Neuronal stem cell (in vitro differentiated cells): ENCODE results near the gene SLC6A6.

Experiments used
- DNase-seq: peaks from one replicate; pipeline ENCODE4 v3.0.0-alpha.2; 2013; ENCODE audit warnings: low spot score
- H2AFZ ChIP-seq: one replicate; pipeline ENCODE4 v1.6.1; 2013; ENCODE audit warnings: mild to moderate bottlenecking, low read length, inconsistent platforms
- H2AK5ac ChIP-seq: 2 replicates; pipeline ENCODE4 v1.6.1; 2013; ENCODE audit warnings: low read depth, mild to moderate bottlenecking, inconsistent platforms, low read length, moderate library complexity, mixed read lengths
- H2BK120ac ChIP-seq: 2 replicates; pipeline ENCODE4 v1.6.1; 2013; ENCODE audit warnings: low read depth, mild to moderate bottlenecking, inconsistent platforms, low read length, moderate library complexity, mixed read lengths
- H2BK12ac ChIP-seq: one replicate; pipeline ENCODE4 v1.6.1; 2013; ENCODE audit warnings: low read length, inconsistent platforms
- H2BK15ac ChIP-seq: 2 replicates; pipeline ENCODE4 v1.6.1; 2013; ENCODE audit warnings: mild to moderate bottlenecking, low read length, inconsistent platforms, mixed read lengths
- H2BK5ac ChIP-seq: one replicate; pipeline ENCODE4 v1.6.1; 2013; ENCODE audit warnings: inconsistent platforms, mild to moderate bottlenecking, low read length, moderate library complexity
- H3K14ac ChIP-seq: one replicate; pipeline ENCODE4 v1.6.1; 2013; ENCODE audit warnings: low read length, inconsistent platforms
- H3K18ac ChIP-seq: 2 replicates; pipeline ENCODE4 v1.6.1; 2013; ENCODE audit warnings: low read length, inconsistent platforms
- H3K23ac ChIP-seq: 2 replicates; pipeline ENCODE4 v1.6.1; 2013; ENCODE audit warnings: low read depth, mild to moderate bottlenecking, mixed read lengths, low read length, inconsistent platforms; ENCODE audit not compliant: poor library complexity
- H3K27ac ChIP-seq: replicated peaks from 3 replicates; pipeline ENCODE4 v1.5.1; 2013; ENCODE audit warnings: low read length, inconsistent platforms
- H3K27me3 ChIP-seq, 3 experiments: 2 replicates each; pipeline ENCODE4 v1.6.1; 2013; ENCODE audit warnings: low read length in 3 of 3, mild to moderate bottlenecking in 2 of 3, inconsistent platforms in 1 of 3, low read depth in 1 of 3, mixed read lengths in 1 of 3, moderate library complexity in 1 of 3; ENCODE audit not compliant: control insufficient read depth in 3 of 3, insufficient read depth in 3 of 3
- H3K36me3 ChIP-seq, 2 donors: replicated peaks in 1 of 2; 2 replicates each; pipeline ENCODE4 v1.6.1; 2013; ENCODE audit warnings: low read length in 2 of 2; ENCODE audit not compliant: control insufficient read depth in 2 of 2, insufficient read depth in 2 of 2
- H3K4ac ChIP-seq: 2 replicates; pipeline ENCODE4 v1.6.1; 2013; ENCODE audit warnings: inconsistent platforms, mild to moderate bottlenecking, low read length, moderate library complexity
- H3K4me1 ChIP-seq, 2 donors: 1 replicate in 1 of 2; 2 replicates in 1 of 2; pipeline ENCODE4 v1.6.1; 2013; ENCODE audit warnings: low read length in 2 of 2, low read depth in 1 of 2; ENCODE audit not compliant: control insufficient read depth in 2 of 2, insufficient read depth in 1 of 2
- H3K4me2 ChIP-seq: one replicate; pipeline ENCODE4 v1.6.1; 2013; ENCODE audit warnings: mild to moderate bottlenecking, low read length, inconsistent platforms; ENCODE audit not compliant: insufficient read depth, poor library complexity, severe bottlenecking
- H3K4me3 ChIP-seq, 2 donors: 2 replicates each; pipeline ENCODE4 v1.5.1; 2013; ENCODE audit warnings: low read length in 2 of 2, mild to moderate bottlenecking in 2 of 2, inconsistent platforms in 1 of 2, moderate library complexity in 1 of 2
- H3K79me1 ChIP-seq: one replicate; pipeline ENCODE4 v1.6.1; 2013; ENCODE audit warnings: low read depth, mild to moderate bottlenecking, inconsistent platforms, low read length, moderate library complexity
- H3K9ac ChIP-seq: one replicate; pipeline ENCODE4 v1.6.1; 2013; ENCODE audit warnings: mild to moderate bottlenecking, low read depth, low read length, inconsistent platforms; ENCODE audit not compliant: poor library complexity
- H3K9me3 ChIP-seq, 2 donors: replicated peaks in 1 of 2; 2 replicates each; pipeline versions ENCODE3 to v1.6.1; 2013; ENCODE audit warnings: low read length in 2 of 2, mild to moderate bottlenecking in 2 of 2, inconsistent platforms in 1 of 2, low read depth in 1 of 2, mixed read lengths in 1 of 2, moderate library complexity in 1 of 2; ENCODE audit not compliant: control insufficient read depth in 2 of 2, insufficient read depth in 1 of 2
- H4K8ac ChIP-seq: one replicate; pipeline ENCODE4 v1.6.1; 2013; ENCODE audit warnings: low read depth, mild to moderate bottlenecking, inconsistent platforms, low read length, moderate library complexity
- H4K91ac ChIP-seq: one replicate; pipeline ENCODE4 v1.6.1; 2013; ENCODE audit warnings: low read length, low read depth, mild to moderate bottlenecking, inconsistent platforms; ENCODE audit not compliant: poor library complexity
- WGBS, 2 donors: extraction: QIAGEN DNeasy Blood & Tissue Kit; methylation state at CpG; one replicate each; pipeline ENCODE4 v1.1.7; 2013; ENCODE audit warnings: missing lambda C conversion rate in 2 of 2, mixed read lengths in 1 of 2; ENCODE audit not compliant: insufficient read length in 2 of 2, insufficient replicate concordance in 1 of 2; ENCODE audit errors: extremely low coverage in 2 of 2; 5-methylcytosine and 5-hydroxymethylcytosine counted together

SLC6A6 gene

GRCh38 chr3:14418296-14419250 lies 16.2 kb downstream of the SLC6A6 start:
- peaks cover 0 to 10% of the 10 kb centered on the region in 2 donors for H3K4me1 ChIP-seq
- no peak overlapping the region for H4K91ac ChIP-seq
- H3K14ac ChIP-seq: no peak overlapping the region
- H3K79me1 ChIP-seq: peaks cover 9% of the 10 kb centered on the region
- WGBS, 2 donors: no CpG with 5 or more reads among the region's 17 CpGs
- H3K4ac ChIP-seq: no peak overlapping the region
- no peak for DNase-seq
- no peak overlapping the region for H3K18ac ChIP-seq
- H3K27me3 ChIP-seq: no peaks in the 10 kb centered on the region
- no peak overlapping the region for H4K8ac ChIP-seq
- H3K9ac ChIP-seq: no peak overlapping the region
- H2AFZ ChIP-seq: no peak overlapping the region
- H2BK120ac ChIP-seq: no peak overlapping the region
- H3K4me2 ChIP-seq: no peak overlapping the region
- no peaks in the 10 kb centered on the region for H3K9me3 ChIP-seq
- H3K36me3 ChIP-seq: peaks cover 0 to 12% of the 10 kb centered on the region in 2 donors
- no peak overlapping the region for H2BK15ac ChIP-seq
- H3K27ac ChIP-seq: no peak overlapping the region
- no peak overlapping the region for H2BK12ac ChIP-seq
- H3K4me3 ChIP-seq: no peak overlapping the region
- no peak overlapping the region for H3K23ac ChIP-seq
- H2BK5ac ChIP-seq: no peak overlapping the region
- no peak overlapping the region for H2AK5ac ChIP-seq

DNA sequence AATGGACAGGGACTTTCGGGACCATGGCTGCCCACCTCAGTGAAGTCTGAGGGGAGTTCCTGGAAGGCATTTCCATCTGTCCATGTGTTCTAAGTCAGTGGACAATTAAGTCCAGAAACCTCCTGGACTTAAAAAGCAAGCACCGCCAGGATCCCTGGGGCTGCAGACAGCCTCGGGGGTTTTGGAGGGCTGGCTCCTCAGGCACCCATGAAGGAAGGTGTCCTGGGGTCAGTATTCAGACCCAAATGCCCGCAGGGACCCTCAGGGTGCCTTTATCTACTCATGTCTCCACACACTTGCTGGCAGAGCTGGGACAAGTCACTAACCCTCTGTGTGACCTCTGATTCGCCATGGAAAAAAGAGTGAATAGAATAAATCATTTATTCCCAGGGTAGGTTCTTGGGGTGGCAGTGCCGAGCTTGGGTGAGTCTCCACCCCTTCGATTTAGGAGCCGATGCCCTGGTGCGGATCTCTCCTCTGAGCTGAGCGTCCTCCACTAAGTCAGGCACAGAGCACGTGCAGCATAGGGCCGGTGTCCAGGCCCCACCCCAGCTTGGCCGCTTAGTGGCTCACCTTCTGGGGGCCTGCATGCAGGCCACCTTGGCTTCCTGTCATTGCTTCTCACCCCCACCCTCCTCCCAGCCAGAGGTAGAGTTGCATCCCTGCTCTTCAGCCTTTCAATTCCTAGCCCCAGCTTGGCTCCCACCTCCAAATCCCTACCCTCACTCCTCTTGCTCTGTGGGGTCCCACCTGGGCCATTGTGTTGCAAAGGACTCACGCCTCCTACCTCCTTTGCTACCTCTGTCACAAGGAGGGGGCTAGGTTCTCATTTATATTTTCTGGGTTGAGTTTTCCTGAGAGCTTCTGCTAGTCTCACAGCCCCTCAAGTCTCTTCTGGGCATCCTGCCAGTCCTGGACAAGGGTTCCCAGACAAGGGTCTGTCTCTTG lies 19.9 kb downstream of the SLC6A6 start:
- H3K4me3 ChIP-seq: no peak overlapping the region
- no peak overlapping the region for H2AK5ac ChIP-seq
- H3K4ac ChIP-seq: no peak overlapping the region
- DNase-seq: no peak
- H3K23ac ChIP-seq: no peak overlapping the region
- H2BK15ac ChIP-seq: no peak overlapping the region
- H4K91ac ChIP-seq: no peak overlapping the region
- no peak overlapping the region for H2BK12ac ChIP-seq
- peaks cover 0 to 4% of the 10 kb centered on the region in 2 donors for H3K36me3 ChIP-seq
- peaks cover 1 to 20% of the 10 kb centered on the region in 2 donors for H3K4me1 ChIP-seq
- H2AFZ ChIP-seq: no peak overlapping the region
- H2BK120ac ChIP-seq: no peak overlapping the region
- H3K27me3 ChIP-seq: no peaks in the 10 kb centered on the region
- no peak overlapping the region for H3K4me2 ChIP-seq
- no peak overlapping the region for H4K8ac ChIP-seq
- no peaks in the 10 kb centered on the region for H3K9me3 ChIP-seq
- no peak overlapping the region for H2BK5ac ChIP-seq
- H3K18ac ChIP-seq: no peak overlapping the region
- WGBS, 2 donors: no CpG with 5 or more reads among the region's 14 CpGs
- no peak overlapping the region for H3K14ac ChIP-seq
- no peak overlapping the region for H3K9ac ChIP-seq
- H3K27ac ChIP-seq: no peak overlapping the region
- H3K79me1 ChIP-seq: peaks cover 1% of the 10 kb centered on the region

- Histone ChIP-seq H2BK15ac (no peak overlapping the region), H3K4me1 (peaks cover 1 to 14% of the 10 kb centered on the region in 2 donors), H3K4me3 (no peak overlapping the region), H3K27me3 (no peaks in the 10 kb centered on the region), H3K23ac (no peak overlapping the region), H4K91ac (no peak overlapping the region), H3K9me3 (no peaks in the 10 kb centered on the region), H2AFZ (no peak overlapping the region), H3K79me1 (peaks cover 1% of the 10 kb centered on the region), H3K27ac (no peak overlapping the region), H2BK120ac (no peak overlapping the region), H4K8ac (no peak overlapping the region), H3K18ac (no peak overlapping the region), H3K9ac (no peak overlapping the region), H2BK5ac (no peak overlapping the region), H3K4ac (no peak overlapping the region), H3K4me2 (no peak overlapping the region), H2BK12ac (no peak overlapping the region), H3K14ac (no peak overlapping the region), H2AK5ac (no peak overlapping the region), H3K36me3 (peaks cover 0 to 4% of the 10 kb centered on the region in 2 donors)
- WGBS, 2 donors: no CpG with 5 or more reads among the region's 2 CpGs
- no peak for DNase-seq
These were observed 20.9 kb downstream of the SLC6A6 start for GRCh38 chr3:14423197-14423743.
